HG03045 (cell line): ENCODE data around the gene APBA2.

Source experiments
- ATAC-seq: cut with Tn5 transposase; IDR thresholded peaks from one replicate; pipeline ENCODE4 v1.9.1; 2021; ENCODE audit warnings: mild to moderate bottlenecking, moderate library complexity; ENCODE audit not compliant: unreplicated experiment

APBA2 gene

GRCh38 chr15:28933710-28934445 lies 48.1 kb downstream of the APBA2 start:
- no peak for ATAC-seq

- no peak for ATAC-seq
Observed at GRCh38 chr15:28934645-28935044, 48.9 kb downstream of the APBA2 start.

GRCh38 chr15:28935316-28935715 lies 49.5 kb downstream of the APBA2 start:
- ATAC-seq: no peak

GRCh38 chr15:28936081-28936480 lies 50.3 kb downstream of the APBA2 start:
- ATAC-seq: no peak

GRCh38 chr15:28936481-28936881 lies 50.7 kb downstream of the APBA2 start:
- no peak for ATAC-seq

- ATAC-seq: no peak
Observed at GRCh38 chr15:28937271-28937670, 51.5 kb downstream of the APBA2 start.

- no peak for ATAC-seq
Observed at GRCh38 chr15:28942046-28942445, 56.3 kb downstream of the APBA2 start.

GRCh38 chr15:28942571-28942970 lies 56.8 kb downstream of the APBA2 start:
- no peak for ATAC-seq

GRCh38 chr15:28943146-28943545 lies 57.4 kb downstream of the APBA2 start:
- ATAC-seq: no peak

- no peak for ATAC-seq
Observed at GRCh38 chr15:28943611-28944230, 57.9 kb downstream of the APBA2 start.

- no peak for ATAC-seq
Observed at GRCh38 chr15:28944286-28944685, 58.5 kb downstream of the APBA2 start.

GRCh38 chr15:28944696-28945300 lies 59.0 kb downstream of the APBA2 start:
- ATAC-seq: no peak

- ATAC-seq: no peak
Observed at GRCh38 chr15:28945626-28946230, 60.0 kb downstream of the APBA2 start.

GRCh38 chr15:28946803-28947202 lies 61.0 kb downstream of the APBA2 start:
- ATAC-seq: no peak

GRCh38 chr15:28947221-28947674 lies 61.5 kb downstream of the APBA2 start:
- no peak for ATAC-seq

GRCh38 chr15:28948036-28948435 lies 62.3 kb downstream of the APBA2 start:
- ATAC-seq: no peak

- ATAC-seq: no peak
Observed at GRCh38 chr15:28950916-28951315, 65.1 kb downstream of the APBA2 start.

- ATAC-seq: no peak
Observed at GRCh38 chr15:28952666-28953491, 67.1 kb downstream of the APBA2 start.

GRCh38 chr15:28953573-28954195 lies 67.9 kb downstream of the APBA2 start:
- ATAC-seq: no peak

GRCh38 chr15:28954466-28955159 lies 68.8 kb downstream of the APBA2 start:
- ATAC-seq: no peak
